GM23248 (cell line): ENCODE results near the gene SDCCAG8. TPM values are rescaled to one million over a fixed set of nuclear protein-coding genes. Genes with fewer than 3 reads are reported as not detected.

Experiments used
- DNase-seq: peaks from one replicate; pipeline ENCODE4 v3.0.0-alpha.2; 2015
- H2AFZ ChIP-seq: fragments of 200-600 bp; sonication (generic); 2 replicates; pipeline ENCODE4 v1.6.1; 2016; ENCODE audit warnings: antibody characterized with exemption
- H3F3A ChIP-seq: fragments of 200-600 bp; sonication (generic); 2 replicates; pipeline ENCODE4 v1.6.1; 2016; ENCODE audit warnings: mild to moderate bottlenecking, antibody characterized with exemption, mixed run types; ENCODE audit not compliant: insufficient read depth
- H3K27ac ChIP-seq: fragments of 200-600 bp; sonication (generic); 2 replicates; pipeline ENCODE4 v1.5.1; 2016; ENCODE audit warnings: mild to moderate bottlenecking
- H3K27me3 ChIP-seq: fragments of 200-600 bp; sonication (generic); replicated peaks from 2 replicates; pipeline ENCODE4 v1.6.1; 2016; ENCODE audit warnings: mild to moderate bottlenecking; ENCODE audit not compliant: insufficient read depth
- H3K36me3 ChIP-seq: fragments of 200-600 bp; sonication (generic); 2 replicates; pipeline ENCODE4 v1.6.1; 2016; ENCODE audit warnings: low read depth, mild to moderate bottlenecking
- H3K4me1 ChIP-seq: fragments of 200-600 bp; sonication (generic); 2 replicates; pipeline ENCODE4 v1.6.1; 2016; ENCODE audit warnings: mild to moderate bottlenecking; ENCODE audit not compliant: insufficient read depth
- H3K4me2 ChIP-seq: fragments of 200-600 bp; sonication (generic); one replicate; pipeline ENCODE4 v1.6.1; 2016; ENCODE audit warnings: mild to moderate bottlenecking; ENCODE audit not compliant: unreplicated experiment
- H3K4me3 ChIP-seq: fragments of 200-600 bp; sonication (generic); 2 replicates; pipeline ENCODE4 v1.5.1; 2016; ENCODE audit warnings: mild to moderate bottlenecking
- H3K79me2 ChIP-seq: fragments of 200-600 bp; sonication (generic); 2 replicates; pipeline ENCODE4 v1.6.1; 2016; ENCODE audit warnings: mild to moderate bottlenecking; ENCODE audit not compliant: insufficient read depth
- H3K9ac ChIP-seq: fragments of 200-600 bp; sonication (generic); 2 replicates; pipeline ENCODE4 v1.6.1; 2016; ENCODE audit warnings: mild to moderate bottlenecking
- H3K9me2 ChIP-seq: fragments of 200-600 bp; sonication (generic); 2 replicates; pipeline ENCODE4 v1.6.1; 2016; ENCODE audit warnings: mixed run types, mild to moderate bottlenecking, moderate library complexity; ENCODE audit not compliant: insufficient read depth
- H3K9me3 ChIP-seq: fragments of 200-600 bp; sonication (generic); one replicate; pipeline ENCODE4 v1.6.1; 2017; ENCODE audit warnings: low read depth
- H4K20me1 ChIP-seq: fragments of 200-600 bp; sonication (generic); 2 replicates; pipeline ENCODE4 v1.6.0; 2016; ENCODE audit not compliant: insufficient read depth
- EZH2 ChIP-seq: fragments of 200-600 bp; sonication (generic); IDR thresholded peaks from 2 replicates; pipeline ENCODE4 v1.6.1; 2018; ENCODE audit warnings: antibody characterized with exemption, mild to moderate bottlenecking; ENCODE audit not compliant: insufficient read depth, poor library complexity, severe bottlenecking
- EZH2phosphoT487 ChIP-seq: fragments of 200-600 bp; sonication (generic); IDR thresholded peaks from 2 replicates; pipeline ENCODE4 v1.6.1; 2018; ENCODE audit warnings: antibody characterized with exemption, moderate library complexity, mild to moderate bottlenecking, low read depth; ENCODE audit not compliant: insufficient read depth
- WGBS, 2 experiments: methylation state at CpG; one replicate each; pipeline ENCODE4 v1.1.6; 2015 to 2017; ENCODE audit warnings: low lambda C conversion rate in 2 of 2, low coverage in 1 of 2; ENCODE audit errors: missing lambda C conversion rate in 2 of 2; 5-methylcytosine and 5-hydroxymethylcytosine counted together
- in situ Hi-C: fragments of 300-500 bp; cut with MboI; formaldehyde crosslinking; loops from 2 replicates; pipeline ENCODE4 v1.15.0; 2020
- polyA plus RNA-seq: library from polyadenylated mRNA; unstranded; fragments of >200 nt; fragmentation: Nextera tagmentation; extraction: Ambion mirVana; gene quantifications from 2 replicates; pipeline ENCODE4 v1.2.1, GENCODE V29; 2016
- total RNA-seq: library from RNA; depleted of rRNA; stranded (reverse); fragments of >200 nt; shearing (Covaris generic); gene quantifications from 2 replicates; pipeline ENCODE4 v1.2.3, GENCODE V29; 2014

Gene SDCCAG8
- total and polyA plus RNA-seq, 2 experiments from 2014 or later, result 29.4 to 45.3 TPM

DNA sequence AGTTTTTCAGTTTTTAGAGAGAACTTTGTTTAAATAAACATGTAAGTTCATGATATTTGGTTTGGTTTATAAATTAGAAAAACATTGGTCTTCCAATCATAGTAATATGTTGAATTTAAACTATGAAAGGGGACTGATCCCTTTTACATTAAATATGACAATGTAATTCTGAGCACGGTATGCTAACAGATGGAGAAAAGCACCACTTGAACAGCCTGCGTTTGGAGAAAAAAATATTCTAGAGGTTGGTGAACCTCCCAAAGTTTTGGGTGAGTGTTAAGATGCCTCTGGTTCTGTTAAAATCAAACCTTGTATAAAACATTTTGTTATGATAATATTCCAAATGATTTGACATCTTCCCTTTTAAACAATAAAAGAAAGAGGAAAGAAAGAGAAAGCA, 123.9 kb downstream of the SDCCAG8 start:
- Histone ChIP-seq H3K4me2 (no peak overlapping the region), H3K4me3 (no peak overlapping the region), H3K9me2 (no peaks in the 10 kb centered on the region), H3K9me3 (no peaks in the 10 kb centered on the region), H2AFZ (no peak overlapping the region), H3K9ac (no peak overlapping the region), H3K36me3 (peaks cover 18% of the 10 kb centered on the region), H3K27me3 (no peaks in the 10 kb centered on the region), H3F3A (no peaks in the 10 kb centered on the region), H4K20me1 (no peaks in the 10 kb centered on the region), H3K79me2 (no peaks in the 10 kb centered on the region), H3K27ac (no peak overlapping the region), H3K4me1 (no peaks in the 10 kb centered on the region)
- no peak for TF ChIP-seq EZH2
- no peak for TF ChIP-seq EZH2phosphoT487
- DNase-seq, result no peak
- in situ Hi-C loops, result no loop called here
- WGBS, 2 experiments, result 67 to 76% methylated on average over 2 of the region's 2 CpGs

DNA sequence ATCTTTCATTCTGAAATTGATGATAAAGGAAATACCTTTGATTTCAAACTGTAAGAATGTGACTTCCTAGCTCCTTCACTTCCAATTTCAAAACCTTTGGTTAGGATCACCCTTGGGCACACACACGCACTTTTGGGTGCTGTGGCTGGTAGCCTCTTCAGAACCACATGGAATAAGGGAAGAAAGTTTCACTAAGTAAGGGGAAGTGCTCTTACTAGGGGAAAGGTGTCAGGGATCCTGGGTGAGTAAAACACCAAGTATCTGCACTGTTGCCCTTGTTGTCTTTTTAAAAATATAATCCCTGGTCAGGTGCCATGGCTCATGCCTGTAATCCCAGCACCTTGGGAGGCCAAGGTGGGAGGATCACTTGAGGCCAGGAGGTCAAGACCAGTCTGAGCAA, 132.4 kb downstream of the SDCCAG8 start:
- 97 to 100% methylated on average over 1 of the region's 1 CpG for WGBS, 2 experiments
- Histone ChIP-seq H4K20me1 (no peaks in the 10 kb centered on the region), H3K27ac (no peak overlapping the region)

DNA sequence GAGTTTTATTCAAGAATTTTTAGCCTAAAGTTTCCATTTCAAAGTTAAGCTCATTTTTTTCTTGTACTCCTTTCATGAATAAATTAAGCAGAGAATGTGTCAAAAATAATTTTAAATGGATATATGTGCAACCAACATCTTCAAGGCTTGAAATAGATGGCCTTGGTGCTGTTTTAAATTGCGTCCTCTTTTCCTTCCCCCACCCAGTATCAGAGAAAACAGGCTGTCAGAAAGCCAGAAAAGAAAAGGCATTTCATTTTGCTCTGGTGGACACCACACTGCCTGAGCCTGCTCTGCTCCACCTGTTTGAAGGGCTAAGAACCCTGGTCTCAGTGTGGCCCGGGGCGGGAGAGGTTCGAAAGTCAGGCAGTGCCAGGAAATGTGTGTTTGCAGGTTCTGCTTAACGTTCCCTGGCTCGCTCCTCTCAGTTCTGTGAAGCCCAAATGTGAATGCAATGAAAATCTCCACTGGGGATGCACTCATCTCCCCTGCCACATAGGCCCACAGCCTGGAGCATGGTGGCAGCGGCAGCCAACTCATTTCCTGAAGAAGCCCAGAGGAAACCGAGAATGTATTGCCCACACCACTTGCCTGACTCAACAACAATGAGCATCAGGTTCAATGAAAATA, 134.4 kb downstream of the SDCCAG8 start:
- Histone ChIP-seq H3K4me1 (no peaks in the 10 kb centered on the region), H3K9ac (no peak overlapping the region), H3K9me2 (no peaks in the 10 kb centered on the region), H3K27me3 (no peaks in the 10 kb centered on the region), H2AFZ (no peak overlapping the region), H3K9me3 (no peaks in the 10 kb centered on the region), H4K20me1 (no peaks in the 10 kb centered on the region), H3K79me2 (no peaks in the 10 kb centered on the region), H3K4me3 (no peak overlapping the region), H3K36me3 (no peaks in the 10 kb centered on the region), H3F3A (no peaks in the 10 kb centered on the region), H3K4me2 (no peak overlapping the region), H3K27ac (no peak overlapping the region)
- no peak for DNase-seq
- WGBS, 2 experiments, result 97 to 98% methylated on average over 8 of the region's 8 CpGs
- in situ Hi-C loops, result no loop called here
- no peak for TF ChIP-seq EZH2phosphoT487
- TF ChIP-seq EZH2, result no peak

More for the DNA sequence above, 132.4 kb downstream of the SDCCAG8 start:
- Histone ChIP-seq H3K4me2 (no peak overlapping the region), H3K79me2 (no peaks in the 10 kb centered on the region), H3K9ac (no peak overlapping the region), H3K36me3 (0 out of 2 replicates have a peak, but pooled peaks cover 4% of the 10 kb centered on the region), H3K4me3 (no peak overlapping the region), H3K27me3 (no peaks in the 10 kb centered on the region), H3K9me2 (no peaks in the 10 kb centered on the region), H3F3A (no peaks in the 10 kb centered on the region), H3K9me3 (no peaks in the 10 kb centered on the region), H2AFZ (no peak overlapping the region), H3K4me1 (no peaks in the 10 kb centered on the region)
- TF ChIP-seq EZH2, result no peak
- DNase-seq, result no peak
- in situ Hi-C loops, result no loop called here

DNA sequence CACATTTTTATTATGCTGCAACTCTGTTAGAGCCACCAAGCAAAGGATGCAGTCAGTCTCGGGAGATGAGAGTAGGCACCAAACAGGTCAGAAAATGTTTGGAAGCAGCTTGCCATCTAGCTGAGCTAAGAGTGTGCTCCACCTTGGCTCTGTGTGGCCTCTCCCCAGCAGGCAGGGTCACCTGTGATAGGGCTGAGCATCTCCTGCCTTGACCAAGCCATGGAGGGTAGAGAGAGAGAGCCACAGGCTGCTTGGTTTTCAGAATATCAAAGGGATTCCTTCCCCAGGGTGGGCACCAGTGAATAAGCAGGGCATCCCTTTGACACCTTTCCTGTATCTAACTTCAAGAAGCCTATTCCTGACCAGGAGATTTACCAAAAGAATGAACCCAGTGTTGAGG, 135.5 kb downstream of the SDCCAG8 start:
- no peak for DNase-seq
- Histone ChIP-seq H3K9me2 (no peaks in the 10 kb centered on the region), H3K9me3 (no peaks in the 10 kb centered on the region), H3K4me1 (no peaks in the 10 kb centered on the region), H2AFZ (no peak overlapping the region), H3K9ac (no peak overlapping the region), H3K79me2 (no peaks in the 10 kb centered on the region), H3K36me3 (no peaks in the 10 kb centered on the region), H3K27me3 (no peaks in the 10 kb centered on the region), H3K27ac (no peak overlapping the region), H3K4me2 (no peak overlapping the region), H4K20me1 (no peaks in the 10 kb centered on the region), H3F3A (no peaks in the 10 kb centered on the region), H3K4me3 (no peak overlapping the region)
- WGBS, 2 experiments, result 100% methylated on average over 1 of the region's 1 CpG
- TF ChIP-seq EZH2phosphoT487 (no peak), EZH2 (no peak)
- in situ Hi-C loops, result no loop called here

DNA sequence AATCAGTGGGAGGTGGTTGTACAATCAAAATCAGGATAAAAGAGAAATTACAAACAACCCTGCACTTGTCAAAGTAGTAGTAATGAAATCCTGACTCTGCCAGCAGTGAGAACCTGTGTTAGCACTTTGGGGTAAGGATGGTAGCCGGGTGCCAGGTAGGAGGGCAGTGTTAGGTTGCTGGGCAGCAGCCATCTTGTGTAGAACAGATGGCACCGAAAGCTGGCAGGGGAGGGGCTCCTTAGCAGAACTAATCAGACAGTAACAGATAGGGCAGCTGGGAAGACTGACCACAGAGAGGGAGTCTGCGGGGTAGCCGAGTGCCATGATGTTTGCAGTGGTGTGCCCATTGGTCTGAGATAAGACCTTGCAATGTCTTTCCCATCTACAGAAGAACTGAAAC, 137.3 kb downstream of the SDCCAG8 start:
- in situ Hi-C loops, result no loop called here
- Histone ChIP-seq H3K36me3 (no peaks in the 10 kb centered on the region), H3K9me2 (no peaks in the 10 kb centered on the region), H3K27ac (no peak overlapping the region), H3K4me2 (no peak overlapping the region), H2AFZ (no peak overlapping the region), H3K9me3 (no peaks in the 10 kb centered on the region), H4K20me1 (no peaks in the 10 kb centered on the region), H3K9ac (no peak overlapping the region), H3K4me1 (no peaks in the 10 kb centered on the region), H3F3A (no peaks in the 10 kb centered on the region), H3K79me2 (no peaks in the 10 kb centered on the region), H3K4me3 (no peak overlapping the region), H3K27me3 (no peaks in the 10 kb centered on the region)
- DNase-seq, result no peak
- WGBS, 2 experiments, result 95 to 98% methylated on average over 4 of the region's 4 CpGs
- TF ChIP-seq EZH2phosphoT487 (no peak), EZH2 (no peak)
